CMK (cell line): ENCODE data around the gene NFAT5.

Experiments
- DNase-seq: peaks from one replicate; pipeline ENCODE4 v3.0.0-alpha.2; 2010; ENCODE audit warnings: low read depth

The NFAT5 gene

GRCh38 chr16:69741951-69742904 is 176.5 kb downstream of the NFAT5 start:
- no peak for DNase-seq

GRCh38 chr16:69744363-69745231 is 178.8 kb downstream of the NFAT5 start:
- no peak for DNase-seq

DNA sequence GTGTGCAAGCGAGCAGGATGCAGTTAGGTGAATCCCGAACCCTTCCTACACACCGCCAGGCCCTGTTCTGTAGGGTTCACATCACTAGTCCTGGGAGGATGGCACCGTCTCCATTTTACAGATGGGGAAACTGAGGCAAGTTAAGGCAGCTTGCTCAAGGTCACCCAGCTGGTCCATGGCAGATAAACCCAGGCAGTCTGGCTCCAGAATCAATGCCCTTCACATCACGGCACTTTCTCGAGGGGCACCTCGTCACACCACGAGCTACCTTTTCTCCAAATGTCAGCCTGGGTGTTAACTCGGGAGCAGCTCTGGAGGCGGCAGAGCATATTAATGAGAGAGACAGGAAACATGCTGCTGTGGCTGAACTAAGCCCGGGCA is 179.5 kb downstream of the NFAT5 start:
- DNase-seq = no peak

- no peak for DNase-seq
Measured at GRCh38 chr16:69745959-69746358, 180.2 kb downstream of the NFAT5 start.

DNA sequence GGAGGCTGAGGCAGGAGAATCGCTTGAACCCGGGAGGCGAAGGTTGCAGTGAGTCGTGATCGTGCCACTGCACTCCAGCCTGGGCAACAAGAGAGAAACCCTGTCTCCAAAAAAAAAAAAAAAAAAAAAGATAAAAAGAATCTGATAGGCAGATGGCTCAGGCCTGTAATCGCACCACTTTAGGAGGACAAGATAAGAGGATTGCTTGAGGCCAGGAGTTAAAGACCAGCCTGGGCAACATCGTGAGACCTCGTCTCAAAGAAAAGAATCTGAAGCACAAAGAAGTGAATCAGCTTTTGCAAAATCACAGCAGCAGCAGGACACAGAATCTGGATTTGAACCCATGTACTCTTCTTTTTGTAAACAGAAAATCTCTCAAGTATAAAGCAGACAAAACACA is 181.3 kb downstream of the NFAT5 start:
- DNase-seq = no peak

GRCh38 chr16:69748694-69749345 is 183.1 kb downstream of the NFAT5 start:
- no peak for DNase-seq

- DNase-seq = no peak
Measured at GRCh38 chr16:69754143-69754468, 188.3 kb downstream of the NFAT5 start.
